Measurements from ENCODE around the gene HDAC8.

HDAC8 gene

DNA sequence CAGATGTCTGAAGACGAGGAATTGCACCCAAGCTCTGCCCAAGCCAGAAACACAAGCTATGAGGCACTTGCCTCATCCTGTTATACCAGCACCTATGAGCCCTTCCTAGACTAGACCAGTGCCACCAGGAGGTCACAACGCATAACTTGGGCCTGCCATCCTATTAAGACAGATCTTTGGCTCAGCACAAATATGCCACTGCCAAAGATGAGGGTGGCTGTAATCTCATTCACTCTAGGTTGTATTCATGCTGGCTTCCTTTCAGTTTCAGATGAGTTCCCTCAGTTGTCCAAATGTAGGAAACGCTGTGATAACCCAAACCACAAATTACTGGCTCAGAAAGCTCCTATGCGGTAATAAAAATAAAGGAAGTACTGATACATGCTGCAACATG is 190.4 kb downstream of the HDAC8 start:
- in situ Hi-C loops (cut with MboI; ENCODE audit: low sequenced_read_pairs), result no loop called here

DNA sequence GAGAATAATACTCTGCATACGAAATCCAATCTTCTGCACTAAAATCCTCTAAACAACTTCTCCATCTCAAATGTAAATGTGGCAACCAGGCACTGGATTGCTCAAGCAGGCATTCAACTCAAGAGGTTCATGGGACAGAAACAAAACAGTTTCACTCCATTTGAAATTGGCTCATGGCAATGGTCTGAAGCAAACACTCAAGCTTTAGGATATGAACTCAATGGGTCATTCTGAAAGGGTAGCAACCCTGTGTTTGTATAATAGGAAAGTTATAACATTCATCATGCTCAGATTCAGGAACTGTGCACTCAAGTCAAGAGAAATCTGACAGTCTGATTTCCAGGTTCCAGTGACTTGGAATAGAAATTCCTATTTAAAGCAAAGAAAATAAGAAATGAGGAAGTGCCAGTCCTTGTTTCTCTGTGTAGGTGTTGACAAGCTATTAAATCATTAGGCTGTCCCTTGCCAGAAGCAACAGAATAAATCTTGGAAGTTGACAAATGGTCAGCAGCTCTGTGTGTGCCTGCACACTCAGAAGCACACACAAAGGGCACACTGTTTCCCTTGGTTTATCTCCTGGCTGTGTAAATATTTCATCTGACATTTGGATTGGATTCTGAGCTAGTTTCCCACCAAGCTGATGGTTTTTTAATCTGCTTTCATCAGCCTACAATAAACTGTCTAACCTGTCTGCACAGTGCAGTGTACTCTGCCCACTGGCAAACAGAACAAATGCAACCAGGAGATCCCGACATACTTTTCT is 191.0 kb downstream of the HDAC8 start:
- in situ Hi-C loops (cut with MboI; ENCODE audit: low sequenced_read_pairs), result no loop called here

DNA sequence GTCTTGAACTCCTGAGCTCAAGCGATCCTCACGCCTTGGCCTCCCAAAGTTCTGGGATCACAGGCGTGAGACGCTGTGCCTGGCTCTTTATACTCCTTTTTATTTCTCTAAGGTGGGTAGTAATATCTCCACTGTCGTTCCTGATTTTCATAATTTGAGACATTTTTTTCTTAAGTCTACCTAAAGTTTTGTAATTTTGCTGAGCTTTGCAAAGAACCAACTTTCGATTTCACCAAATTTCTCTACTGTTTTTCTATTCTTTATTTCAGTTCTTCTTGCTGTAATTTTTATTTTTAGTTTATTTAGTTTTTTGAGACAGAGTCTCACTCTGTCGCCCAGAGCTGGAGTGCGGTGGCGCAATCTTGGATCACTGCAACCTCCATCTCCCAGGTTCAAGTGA is 196.5 kb downstream of the HDAC8 start:
- in situ Hi-C loops (cut with MboI; ENCODE audit: low sequenced_read_pairs), result no loop called here

DNA sequence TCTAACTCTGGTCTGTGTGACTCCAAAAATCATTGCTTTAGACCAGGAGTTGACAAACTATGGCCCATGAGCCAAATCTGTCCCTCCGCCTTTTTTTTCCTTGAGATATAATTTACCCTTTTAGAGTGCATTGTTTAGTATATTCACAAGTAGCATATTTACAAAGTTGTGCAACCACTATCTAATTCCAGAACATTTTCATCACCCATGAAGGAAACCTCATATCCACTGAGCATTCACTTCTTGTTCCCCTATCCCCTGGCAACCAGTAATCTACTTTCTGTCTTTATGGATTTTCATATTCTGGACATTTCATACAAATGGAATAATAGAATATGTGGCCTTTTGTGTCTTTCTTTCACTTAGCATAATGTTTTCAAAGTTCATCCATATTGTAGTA is 199.5 kb downstream of the HDAC8 start:
- in situ Hi-C loops (cut with MboI; ENCODE audit: low sequenced_read_pairs), result no loop called here

DNA sequence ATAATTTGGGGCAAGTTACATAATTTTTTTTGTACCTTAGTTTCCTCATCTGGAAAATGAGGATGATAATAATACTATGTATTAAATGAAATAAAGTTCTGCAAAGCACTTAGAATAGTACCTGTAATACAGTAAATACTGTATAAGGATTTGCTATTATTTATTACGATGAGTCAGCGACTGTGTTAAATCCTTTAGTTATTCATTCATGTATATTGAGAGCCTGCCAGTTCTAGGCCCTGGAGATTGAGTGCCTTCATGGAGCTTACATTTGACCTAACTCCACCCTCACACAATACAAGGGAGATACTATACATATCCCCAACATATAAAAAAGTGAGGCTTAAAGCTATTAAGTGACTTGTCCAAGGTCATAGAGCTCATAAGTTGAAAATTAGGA is 199.9 kb downstream of the HDAC8 start:
- in situ Hi-C loops (cut with MboI; ENCODE audit: low sequenced_read_pairs), result no loop called here

DNA sequence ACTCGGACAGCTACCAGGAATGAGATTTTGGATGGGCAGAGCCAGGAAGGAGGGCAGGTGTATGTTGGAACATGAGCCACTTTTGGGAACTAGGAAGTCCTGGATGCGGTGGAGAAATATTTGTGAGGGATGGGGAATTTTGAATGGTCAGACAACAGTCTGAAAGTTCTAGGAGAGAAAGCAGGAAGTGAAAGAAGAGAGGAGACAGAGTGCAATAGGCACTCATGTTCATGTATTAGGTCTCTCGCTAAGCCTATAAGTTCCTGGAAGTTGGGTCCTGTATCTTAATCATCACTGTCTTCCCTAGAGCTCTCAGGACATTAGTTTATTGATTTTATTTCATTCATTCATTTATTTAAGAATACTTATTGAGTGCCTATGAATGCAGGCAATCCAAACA is 201.2 kb downstream of the HDAC8 start:
- in situ Hi-C loops (cut with MboI; ENCODE audit: low sequenced_read_pairs), result no loop called here

DNA sequence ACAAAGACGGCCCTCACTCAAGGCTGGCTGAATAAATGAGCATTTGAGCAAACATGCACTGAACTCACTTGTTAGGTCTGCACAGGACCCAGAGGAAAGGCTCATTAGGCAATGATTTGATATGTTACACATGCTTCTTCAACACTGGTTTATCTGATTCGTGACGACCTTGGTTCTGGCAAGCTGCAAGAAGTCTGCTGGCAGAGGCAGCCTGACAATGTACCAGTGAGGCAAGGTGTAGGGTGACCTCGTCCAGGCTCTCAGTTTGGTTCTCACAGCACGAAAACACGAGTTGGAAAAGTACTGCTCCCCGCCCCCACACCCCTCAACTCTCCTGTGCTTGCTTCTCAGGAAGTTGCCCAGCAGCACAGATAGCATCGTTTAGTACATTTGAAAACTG is 203.8 kb downstream of the HDAC8 start:
- in situ Hi-C loops (cut with MboI; ENCODE audit: low sequenced_read_pairs), result no loop called here

DNA sequence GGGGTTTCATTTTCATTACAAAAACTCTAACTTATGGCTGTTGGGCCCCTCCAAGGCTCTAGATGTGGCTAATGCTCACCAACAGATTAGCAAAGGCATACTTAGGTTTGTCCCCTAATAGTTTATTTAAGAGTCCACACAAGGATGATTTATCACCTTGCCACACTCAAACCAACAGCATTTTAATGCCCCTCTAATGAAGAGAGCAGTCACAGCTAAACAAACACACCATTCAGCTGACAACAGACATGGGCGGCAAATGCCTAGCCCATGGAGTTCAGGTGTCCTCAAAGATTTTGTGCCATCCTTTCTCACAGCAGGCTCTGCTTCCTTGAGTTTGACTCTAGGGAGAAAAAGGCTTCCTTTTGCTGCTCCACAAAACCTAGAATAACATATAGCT is 205.1 kb downstream of the HDAC8 start:
- in situ Hi-C loops (cut with MboI; ENCODE audit: low sequenced_read_pairs), result no loop called here

DNA sequence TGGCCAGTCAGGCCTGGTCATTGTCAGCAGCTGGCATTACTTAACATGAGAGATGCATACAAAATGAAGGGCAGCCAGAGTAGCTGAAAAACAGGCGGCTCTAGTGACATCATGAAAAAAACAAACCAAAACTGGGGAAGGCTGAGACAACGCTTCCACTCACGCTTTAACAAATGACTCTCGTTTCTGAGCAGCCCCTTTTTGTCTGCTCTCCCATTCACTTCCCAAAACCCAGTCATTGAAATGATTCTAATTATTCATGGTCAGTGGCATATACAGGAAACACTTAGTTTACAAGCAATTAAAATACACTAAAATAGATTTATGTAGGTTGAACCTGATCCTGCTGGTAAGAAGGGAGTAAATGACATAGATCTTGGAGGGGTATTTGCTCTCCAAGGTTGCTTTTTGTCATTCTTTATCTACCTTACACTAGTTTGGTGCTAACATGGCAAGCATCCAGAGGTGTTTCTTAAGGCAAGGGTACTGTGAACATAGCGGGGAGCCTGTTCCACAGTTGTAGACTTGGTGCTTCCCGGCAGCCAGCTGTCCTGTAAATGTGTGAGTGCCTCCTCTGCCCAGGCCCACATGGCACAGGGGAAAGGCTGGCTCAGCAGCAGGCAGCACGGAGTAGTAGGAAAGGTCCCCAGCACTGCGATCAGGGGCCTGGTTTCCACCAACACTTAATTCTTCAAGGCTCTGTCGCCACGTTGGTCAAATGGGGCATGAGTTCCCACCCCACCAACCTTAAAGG is 205.8 kb downstream of the HDAC8 start:
- in situ Hi-C loops (cut with MboI; ENCODE audit: low sequenced_read_pairs), result no loop called here

DNA sequence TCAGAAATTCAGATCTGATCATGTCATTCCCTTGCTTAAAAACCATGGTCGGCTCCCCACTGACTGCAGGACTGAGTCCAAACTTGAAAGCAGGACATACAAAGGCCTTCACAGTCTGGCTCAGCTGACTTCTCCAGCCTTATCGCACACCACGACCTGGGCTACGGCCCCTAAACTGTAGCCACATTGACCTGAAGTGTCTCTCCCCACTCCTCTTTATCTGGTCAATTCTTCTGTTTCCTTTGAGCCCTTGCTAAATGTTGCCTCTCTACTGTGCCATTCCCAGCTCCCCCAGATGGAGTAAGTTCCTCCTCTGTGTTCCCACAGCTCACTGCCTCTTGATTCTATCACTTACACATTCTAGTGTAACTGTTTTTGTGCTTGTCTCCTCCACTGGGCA is 206.5 kb downstream of the HDAC8 start:
- in situ Hi-C loops (cut with MboI; ENCODE audit: low sequenced_read_pairs), result no loop called here

DNA sequence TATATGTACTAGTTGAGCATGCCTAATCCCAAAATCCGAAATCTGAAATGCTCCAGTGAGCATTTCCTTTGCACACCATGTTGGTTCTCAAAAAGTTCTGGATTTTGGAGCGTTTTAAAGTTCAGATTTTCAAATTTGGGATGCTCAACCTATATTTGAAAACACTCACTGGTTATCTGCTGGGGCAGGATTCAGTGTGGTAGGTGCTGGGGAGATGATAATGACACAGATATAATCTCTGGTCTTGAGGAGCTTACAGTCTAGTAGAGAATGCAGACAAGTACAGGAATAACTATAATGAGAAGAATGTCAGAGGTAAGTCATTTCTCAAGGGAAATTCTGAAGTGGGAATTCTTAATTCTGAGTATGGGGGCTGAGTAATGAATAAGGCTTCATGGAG is 207.5 kb downstream of the HDAC8 start:
- in situ Hi-C loops (cut with MboI; ENCODE audit: low sequenced_read_pairs), result no loop called here

DNA sequence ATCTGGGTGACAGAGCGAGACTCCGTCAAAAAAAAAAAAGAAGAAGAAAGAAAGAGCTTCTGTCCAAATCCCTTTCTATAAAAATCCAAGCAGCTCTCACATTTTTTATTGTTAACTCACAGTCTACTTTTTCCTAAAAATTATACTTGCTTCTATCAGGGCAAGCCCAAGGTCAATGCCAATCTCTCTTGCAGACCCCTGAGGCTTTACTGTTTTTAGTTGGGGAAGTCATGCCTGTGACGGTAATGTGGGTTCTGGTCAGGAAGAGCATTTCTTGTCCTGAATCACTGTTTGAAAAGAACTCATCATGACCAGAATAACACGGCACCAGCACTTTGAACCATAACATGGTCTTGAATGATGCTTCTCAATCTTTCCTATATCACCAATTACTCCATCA is 212.3 kb downstream of the HDAC8 start:
- in situ Hi-C loops (cut with MboI; ENCODE audit: low sequenced_read_pairs), result no loop called here

DNA sequence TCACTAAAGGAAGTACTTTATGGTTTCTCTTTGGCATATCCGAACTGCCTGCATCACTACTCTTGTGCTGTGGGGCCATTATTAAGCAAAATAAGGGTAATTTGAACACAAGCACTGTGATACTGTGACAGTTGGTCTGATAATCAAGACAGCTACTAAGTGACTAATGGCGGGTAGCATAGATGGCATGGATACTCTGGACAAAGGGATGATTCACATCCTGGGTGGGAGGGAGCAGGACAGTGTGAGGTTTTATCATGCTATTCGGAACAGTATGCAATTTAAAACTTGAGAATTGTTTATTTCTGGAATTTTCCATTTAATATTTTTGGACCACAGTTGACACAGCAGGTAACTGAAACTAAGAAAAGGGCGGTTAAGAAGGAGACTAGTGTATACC is 214.3 kb downstream of the HDAC8 start:
- in situ Hi-C loops (cut with MboI; ENCODE audit: low sequenced_read_pairs), result no loop called here

DNA sequence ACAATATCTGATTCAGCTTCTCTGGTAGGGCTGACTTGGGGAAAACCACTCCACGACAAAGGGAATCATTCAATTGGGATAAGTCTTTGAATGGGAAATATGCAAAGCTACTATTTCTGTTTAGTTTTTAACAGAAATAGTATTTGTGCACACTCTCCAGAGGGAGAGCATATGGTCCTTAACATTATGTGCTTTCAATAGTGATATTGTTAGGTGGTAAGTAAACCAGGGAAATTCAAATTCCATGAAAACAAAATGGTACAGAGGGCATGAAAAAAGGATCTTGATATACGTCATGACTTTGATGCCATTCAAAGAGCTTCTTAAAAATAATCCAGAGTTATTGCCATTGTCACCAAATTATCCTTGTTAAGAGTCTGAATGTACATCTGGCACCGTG is 219.9 kb downstream of the HDAC8 start:
- in situ Hi-C loops (cut with MboI; ENCODE audit: low sequenced_read_pairs), result no loop called here

DNA sequence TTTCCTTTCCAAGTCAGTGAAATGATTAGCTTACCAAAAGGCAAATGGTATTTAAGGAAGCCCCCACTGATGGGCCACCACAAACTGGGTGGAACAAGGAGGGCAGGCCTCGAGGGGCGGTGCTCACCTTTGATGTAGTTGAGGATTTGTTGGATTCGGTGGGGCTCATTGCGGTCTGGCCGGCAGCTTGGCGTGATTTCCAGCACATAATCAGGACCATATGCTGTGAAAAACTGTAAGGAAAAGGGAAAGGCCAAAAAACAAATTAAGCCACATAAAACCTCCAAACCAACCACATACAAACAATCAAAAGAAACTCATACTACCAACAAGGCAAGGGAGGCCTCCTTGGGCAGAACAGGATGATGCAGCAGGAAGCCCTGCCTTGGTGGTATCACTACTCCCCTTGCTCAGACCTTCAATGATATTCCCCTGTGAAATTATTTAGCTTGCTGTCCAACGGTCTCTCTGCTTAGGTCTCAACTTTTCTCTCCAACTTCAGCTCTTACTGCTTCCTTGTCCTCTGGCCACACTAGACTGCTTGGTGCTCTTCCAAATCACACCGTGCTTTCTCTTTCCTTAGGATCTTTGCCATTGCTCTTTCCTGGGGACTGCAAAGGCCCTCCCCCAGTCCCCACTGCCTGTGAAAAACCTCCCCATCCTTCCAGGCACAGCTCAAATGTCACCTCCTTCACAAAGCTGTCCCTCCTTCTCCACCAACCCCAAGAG is 220.9 kb downstream of the HDAC8 start:
- in situ Hi-C loops (cut with MboI; ENCODE audit: low sequenced_read_pairs), result no loop called here

DNA sequence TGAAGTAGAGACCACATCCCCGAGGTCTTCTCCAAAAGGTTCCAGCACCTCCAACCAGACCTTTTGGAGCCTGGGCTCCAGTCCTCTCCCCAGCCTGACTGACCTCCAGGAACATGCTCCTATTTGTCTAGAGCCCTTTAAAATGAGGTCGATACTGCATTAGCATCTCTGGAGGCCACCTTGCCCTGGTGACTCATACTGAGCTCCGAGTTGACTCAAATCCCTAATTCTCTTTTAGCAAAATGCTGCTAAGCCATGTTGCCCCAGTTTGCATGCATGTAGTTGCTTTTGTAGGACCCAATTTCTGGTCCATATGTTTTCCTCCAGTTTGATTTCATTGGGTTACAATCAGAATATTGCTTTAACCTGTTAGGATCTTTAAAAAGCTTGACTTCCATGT is 223.5 kb downstream of the HDAC8 start:
- in situ Hi-C loops (cut with MboI; ENCODE audit: low sequenced_read_pairs), result no loop called here

DNA sequence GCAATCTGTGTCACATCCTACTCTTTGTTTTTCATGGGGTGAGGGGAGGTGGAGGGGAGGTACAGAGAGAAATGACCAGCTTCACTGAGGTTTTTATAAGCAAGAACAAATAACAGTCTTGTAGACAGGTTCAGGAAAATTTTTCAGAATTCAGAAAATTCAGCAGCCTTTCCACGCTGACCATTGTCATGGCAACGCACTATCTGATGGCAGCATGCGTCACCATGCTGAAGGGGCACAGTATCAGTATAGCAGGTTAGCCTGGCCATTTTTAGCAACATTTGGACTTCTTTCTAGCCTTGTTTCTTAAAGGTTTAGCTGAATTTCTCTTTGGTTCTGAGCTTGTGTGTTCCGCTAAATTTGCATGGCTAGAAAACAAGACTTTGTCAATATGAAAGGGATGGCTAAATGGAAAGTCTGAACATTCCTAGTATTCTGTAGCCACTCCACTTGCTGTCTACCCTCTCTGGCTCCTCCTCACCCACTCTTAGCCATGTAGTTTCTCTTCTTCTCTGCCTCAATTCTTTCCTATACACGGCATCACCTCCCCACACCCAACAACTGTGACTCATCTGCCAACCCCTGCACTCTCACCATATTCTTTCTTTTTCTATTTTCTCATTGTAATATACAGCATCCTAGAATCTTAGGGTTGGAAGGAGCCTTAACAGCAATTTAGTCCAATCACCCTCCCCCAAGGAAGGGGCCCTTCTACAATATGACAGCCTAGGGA is 224.2 kb downstream of the HDAC8 start:
- in situ Hi-C loops (cut with MboI; ENCODE audit: low sequenced_read_pairs), result no loop called here

DNA sequence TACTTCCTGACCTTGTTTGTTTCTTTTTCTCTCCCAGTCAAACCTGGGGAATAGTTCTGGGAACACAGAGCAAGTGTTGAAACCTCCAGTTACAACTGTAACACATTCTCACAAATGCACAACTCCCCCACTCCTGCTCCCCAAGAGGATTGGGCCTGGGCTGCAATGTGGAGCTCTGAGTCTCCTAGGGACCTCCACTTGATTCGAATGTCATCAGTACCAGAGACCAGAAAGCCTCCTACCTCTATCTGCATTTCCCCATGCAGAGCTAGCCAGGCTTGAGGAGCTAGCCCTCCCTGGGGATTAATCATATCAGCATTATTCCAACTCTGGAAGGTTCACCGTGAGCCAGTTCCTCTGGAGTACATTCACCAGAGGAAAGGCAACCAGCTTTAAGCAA is 225.3 kb downstream of the HDAC8 start:
- in situ Hi-C loops (cut with MboI; ENCODE audit: low sequenced_read_pairs), result no loop called here

DNA sequence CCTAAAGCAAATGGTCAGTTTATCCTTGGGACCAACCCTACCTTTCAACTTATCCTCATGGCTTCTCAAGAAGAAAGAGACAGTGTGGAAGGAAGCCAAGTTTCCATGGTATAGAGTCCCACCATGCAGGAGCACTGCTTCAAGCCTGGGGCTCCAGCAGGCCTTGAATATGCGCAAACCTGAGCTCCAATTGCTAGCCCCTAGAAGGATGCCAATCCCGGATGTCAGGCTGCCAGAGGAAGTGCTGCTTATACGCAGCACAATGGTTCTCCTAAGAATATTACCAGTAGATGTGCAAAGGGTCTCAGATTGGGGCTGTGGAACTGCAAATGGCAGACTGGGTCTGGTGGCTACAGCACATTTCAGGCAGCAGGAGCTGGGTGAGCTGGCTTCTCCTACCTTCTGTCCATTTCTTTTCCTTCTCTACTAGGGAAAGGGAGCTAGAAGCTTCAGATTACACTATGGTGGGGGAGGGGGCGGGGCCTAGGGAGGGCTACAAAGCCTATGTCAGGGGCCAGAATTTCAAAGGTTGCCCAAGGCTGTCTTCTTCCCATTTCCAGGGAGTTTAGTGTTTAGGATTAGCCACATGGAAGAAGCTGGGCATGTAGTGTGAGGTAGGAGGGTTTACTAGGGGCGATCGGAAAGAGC is 226.2 kb downstream of the HDAC8 start:
- in situ Hi-C loops (cut with MboI; ENCODE audit: low sequenced_read_pairs), result no loop called here

DNA sequence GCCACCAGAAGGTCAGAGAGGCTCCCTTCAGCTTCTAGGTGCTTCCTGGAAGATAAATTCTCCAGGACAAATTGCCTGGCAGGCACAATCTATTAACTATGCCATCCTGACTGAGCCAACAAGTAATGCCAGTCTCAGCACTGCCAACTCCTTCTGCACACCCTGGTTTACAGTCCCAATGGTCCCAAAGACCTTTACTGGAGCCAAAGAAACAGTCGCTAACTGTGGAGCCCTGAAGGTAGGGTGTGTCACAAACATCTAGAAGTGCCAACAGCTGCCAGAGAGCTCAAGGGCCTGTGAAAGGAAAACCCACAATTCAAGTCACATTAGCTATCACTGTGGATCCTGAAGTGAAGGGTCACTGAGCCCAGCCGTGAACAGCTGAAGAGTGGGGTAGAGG is 232.0 kb downstream of the HDAC8 start:
- in situ Hi-C loops (cut with MboI; ENCODE audit: low sequenced_read_pairs), result no loop called here

DNA sequence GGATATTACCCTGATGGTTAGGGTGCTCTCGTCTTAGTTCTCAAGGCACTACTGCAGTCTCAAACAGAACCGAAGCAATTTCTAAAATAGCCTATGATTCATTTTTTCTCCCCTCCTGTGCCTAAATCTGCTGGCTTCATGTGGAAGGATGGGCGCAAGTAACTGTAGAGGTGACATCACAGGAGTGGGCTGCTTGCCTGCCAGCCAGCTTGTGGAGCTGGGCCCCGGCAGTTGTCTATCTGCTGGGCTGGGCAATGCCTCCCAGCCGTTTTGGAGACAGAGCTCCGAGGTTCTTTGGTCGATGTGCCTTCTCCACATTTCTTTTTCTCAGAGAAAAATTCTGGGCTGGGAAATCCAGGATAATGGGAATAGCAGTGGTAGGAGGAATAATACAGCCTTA is 232.6 kb downstream of the HDAC8 start:
- in situ Hi-C loops (cut with MboI; ENCODE audit: low sequenced_read_pairs), result no loop called here
